Activated CD8-positive, alpha-beta memory T cell treated with anti-CD3 and anti-CD28 coated beads, Interleukin-2, amount 10 ng/mL, durations not matched to agents 7 days and 5 days (primary cell): ENCODE measurements around the gene TPTE2. TPM values are rescaled to one million over a fixed set of nuclear protein-coding genes. Genes with fewer than 3 reads are reported as not detected.
"Not testable (repeated sequence)": the region's sequence is repeated elsewhere in the genome, so short reads cannot be mapped to it uniquely, and the experiment has no call there.

Experiments used
- ATAC-seq: fragments of 150-1000 bp; cut with Tn5 transposase; one replicate; pipeline ENCODE4 v1.10.0; 2021; ENCODE audit warnings: moderate library complexity
- CTCF ChIA-PET: fragments of 350-600 bp; sonication (Branson Sonifier 250); formaldehyde crosslinking; loops from one replicate; lab custom pipeline; 2021; ENCODE audit warnings: antibody characterized with exemption; lab: Charles Lee
- DNase-seq: peaks from one replicate; pipeline ENCODE4 v3.0.0-alpha.2; 2020
- H3K27ac Mint-ChIP-seq: one replicate; pipeline ENCODE4 v1.8.0; 2021; ENCODE audit warnings: mild to moderate bottlenecking, mixed read lengths
- H3K27me3 Mint-ChIP-seq: one replicate; pipeline ENCODE4 v1.8.0; 2021; ENCODE audit warnings: mixed read lengths
- H3K36me3 Mint-ChIP-seq: one replicate; pipeline ENCODE4 v1.8.0; 2021; ENCODE audit warnings: mild to moderate bottlenecking, mixed read lengths
- H3K4me1 Mint-ChIP-seq: one replicate; pipeline ENCODE4 v1.8.0; 2021; ENCODE audit warnings: mixed read lengths
- H3K4me3 Mint-ChIP-seq: one replicate; pipeline ENCODE4 v1.8.0; 2021; ENCODE audit warnings: mild to moderate bottlenecking, moderate library complexity, mixed read lengths
- H3K9me3 Mint-ChIP-seq: one replicate; pipeline ENCODE4 v1.8.0; 2022; ENCODE audit warnings: low read depth, mixed read lengths
- total RNA-seq, 2 experiments: library from RNA; stranded (reverse); gene quantifications; one replicate each; pipeline ENCODE4 v1.2.3, GENCODE V29; 2021

TPTE2 gene
- total RNA-seq, 2 experiments from 2014 or later, result not detected

DNA sequence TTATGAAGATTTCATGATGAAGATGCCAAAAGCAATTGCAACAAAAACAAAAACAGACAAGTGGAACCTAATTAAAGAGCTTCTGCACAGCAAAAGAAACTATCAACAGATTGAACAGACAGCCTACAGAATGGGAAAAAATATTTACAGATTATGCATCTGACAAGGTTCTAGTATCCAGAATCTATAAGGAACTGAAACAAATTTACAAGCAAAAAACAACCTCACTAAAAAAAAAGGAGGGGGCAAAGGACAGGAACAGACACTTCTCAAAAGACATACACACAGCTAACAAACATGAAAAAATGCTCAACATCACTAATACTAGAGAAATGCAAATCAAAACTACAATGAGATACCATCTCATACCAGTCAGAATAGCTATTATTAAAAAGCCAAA is 35.7 kb downstream of the TPTE2 start:
- H3K27ac Mint-ChIP-seq, H3K4me1 Mint-ChIP-seq, CTCF ChIA-PET, H3K4me3 Mint-ChIP-seq, DNase-seq, H3K27me3 Mint-ChIP-seq, H3K36me3 Mint-ChIP-seq, H3K9me3 Mint-ChIP-seq, ATAC-seq: not testable (repeated sequence)

DNA sequence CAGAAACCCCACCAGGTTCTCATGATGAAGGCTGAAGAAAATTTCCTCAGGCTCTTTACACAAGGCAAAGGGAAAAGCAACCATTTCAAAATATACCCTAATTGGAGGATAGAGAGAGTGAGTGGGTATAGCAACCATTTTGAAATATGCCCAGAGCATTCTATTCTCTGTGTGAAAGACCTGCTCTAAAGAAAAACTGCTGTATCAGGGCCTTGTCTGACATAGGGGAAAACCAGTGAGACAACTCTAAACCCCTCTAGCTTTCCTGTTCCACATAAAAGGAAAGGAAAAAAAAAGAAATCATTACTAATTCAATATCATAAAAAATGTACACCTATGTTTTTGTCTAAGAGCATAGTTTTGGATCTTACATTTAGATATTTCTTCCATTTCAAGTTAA is 42.3 kb downstream of the TPTE2 start:
- CTCF ChIA-PET, result no interaction called here
- Mint-ChIP-seq H3K4me1 (peaks cover 5% of the 10 kb centered on the region), H3K27me3 (peaks cover 3% of the 10 kb centered on the region), H3K27ac (no peak overlapping the region), H3K36me3 (no peaks in the 10 kb centered on the region), H3K4me3 (no peak overlapping the region), H3K9me3 (no peaks in the 10 kb centered on the region)
- no peak for DNase-seq
- no peak for ATAC-seq

DNA sequence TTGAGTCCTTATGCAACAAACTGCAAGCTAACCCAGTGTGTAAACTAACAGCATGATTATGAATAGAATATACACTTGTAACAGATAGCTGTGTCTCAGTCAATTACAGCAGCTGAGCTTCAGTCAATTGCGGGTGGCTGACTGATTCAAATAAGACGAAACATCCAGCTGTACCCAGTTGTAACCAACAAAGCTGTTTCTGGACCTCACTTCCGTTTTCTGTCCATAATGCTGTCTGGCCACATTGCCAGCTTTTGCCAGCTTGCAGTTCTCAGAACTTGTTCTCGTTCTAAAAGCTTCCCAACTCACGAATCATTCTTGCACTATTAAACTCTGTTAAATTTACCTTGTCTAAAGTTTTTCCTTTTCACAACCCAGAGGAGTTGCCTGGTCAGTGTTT is 53.7 kb downstream of the TPTE2 start:
- H3K4me1 Mint-ChIP-seq, H3K27ac Mint-ChIP-seq, DNase-seq, H3K27me3 Mint-ChIP-seq, H3K4me3 Mint-ChIP-seq, ATAC-seq, H3K36me3 Mint-ChIP-seq, H3K9me3 Mint-ChIP-seq, CTCF ChIA-PET: not testable (repeated sequence)

DNA sequence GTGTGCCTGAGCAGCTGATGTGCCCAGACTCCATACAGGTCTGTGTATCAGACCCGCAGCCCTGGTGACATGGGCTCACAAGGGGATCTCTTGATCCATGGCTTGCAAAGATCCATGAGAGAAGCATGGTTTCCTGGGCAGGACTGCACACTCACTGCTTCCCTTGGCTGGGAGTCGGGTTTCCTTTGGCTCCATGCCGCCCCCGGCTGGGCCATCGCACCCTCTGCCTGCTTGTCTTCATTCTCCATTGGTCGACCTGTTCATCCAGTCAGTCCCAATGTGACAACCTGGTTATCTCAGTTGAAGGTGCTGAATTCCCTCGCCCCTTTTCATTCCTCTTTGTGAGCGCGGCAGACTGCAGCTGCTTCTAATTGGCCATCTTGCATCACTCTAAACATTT is 101.2 kb downstream of the TPTE2 start:
- ATAC-seq, CTCF ChIA-PET, H3K4me1 Mint-ChIP-seq, H3K4me3 Mint-ChIP-seq, H3K36me3 Mint-ChIP-seq, H3K27ac Mint-ChIP-seq, DNase-seq, H3K27me3 Mint-ChIP-seq: not testable (repeated sequence)
- peaks cover 15% of the 10 kb centered on the region for H3K9me3 Mint-ChIP-seq

DNA sequence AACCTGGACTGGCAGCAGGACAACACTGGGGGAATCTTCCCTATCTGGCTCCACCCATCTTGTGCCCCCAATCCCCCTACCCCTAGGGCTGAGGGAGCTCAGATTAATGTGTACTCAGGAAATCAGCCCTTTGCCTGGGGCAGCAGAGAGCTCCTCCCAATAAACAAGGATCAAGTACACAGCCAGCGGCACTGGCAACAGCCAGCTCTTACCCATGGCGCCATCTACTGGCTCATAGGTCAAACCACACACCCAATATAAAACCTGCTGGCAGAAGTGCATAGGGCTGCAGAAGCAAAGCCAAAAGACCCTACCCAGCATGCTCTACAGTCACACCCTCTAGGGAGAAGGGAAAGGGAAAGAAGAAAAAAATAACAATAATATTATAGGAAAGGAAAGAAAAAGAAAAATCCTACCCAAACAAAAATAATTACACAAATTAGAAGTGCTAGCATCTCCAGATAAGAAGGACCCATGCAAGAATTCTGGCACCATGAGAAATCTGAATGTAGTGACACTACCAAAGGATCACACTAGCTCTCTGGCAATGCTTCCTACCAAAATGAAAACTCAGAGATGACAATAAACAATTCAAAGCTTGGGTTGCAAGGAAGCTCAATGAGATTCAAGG is 122.2 kb downstream of the TPTE2 start:
- H3K4me1 Mint-ChIP-seq, result not testable (repeated sequence)

DNA sequence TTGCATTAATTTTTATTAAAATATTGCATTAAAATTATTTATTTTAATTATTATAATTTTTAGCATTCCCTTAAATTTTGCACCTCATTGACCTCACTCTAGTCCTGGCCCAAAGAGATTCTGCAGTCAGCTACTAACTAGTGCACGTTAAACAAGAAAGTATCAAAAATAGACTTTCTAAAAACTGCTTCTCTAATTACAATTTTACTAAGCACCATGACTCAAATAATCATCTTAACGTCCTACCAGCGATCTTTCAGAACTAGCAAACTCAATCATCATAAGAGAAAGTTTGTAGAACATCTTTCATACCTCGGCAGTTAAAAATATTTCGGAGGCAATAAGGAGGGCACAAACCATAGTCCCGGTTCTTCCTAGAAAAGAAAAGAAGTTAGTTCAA is 123.6 kb downstream of the TPTE2 start:
- ATAC-seq, H3K27me3 Mint-ChIP-seq, H3K9me3 Mint-ChIP-seq, H3K27ac Mint-ChIP-seq, DNase-seq, H3K4me3 Mint-ChIP-seq, CTCF ChIA-PET, H3K36me3 Mint-ChIP-seq, H3K4me1 Mint-ChIP-seq: not testable (repeated sequence)

More for the DNA sequence above, 122.2 kb downstream of the TPTE2 start:
- H3K36me3 Mint-ChIP-seq, CTCF ChIA-PET, H3K4me3 Mint-ChIP-seq, DNase-seq, H3K27me3 Mint-ChIP-seq, H3K9me3 Mint-ChIP-seq, H3K27ac Mint-ChIP-seq, ATAC-seq: not testable (repeated sequence)

DNA sequence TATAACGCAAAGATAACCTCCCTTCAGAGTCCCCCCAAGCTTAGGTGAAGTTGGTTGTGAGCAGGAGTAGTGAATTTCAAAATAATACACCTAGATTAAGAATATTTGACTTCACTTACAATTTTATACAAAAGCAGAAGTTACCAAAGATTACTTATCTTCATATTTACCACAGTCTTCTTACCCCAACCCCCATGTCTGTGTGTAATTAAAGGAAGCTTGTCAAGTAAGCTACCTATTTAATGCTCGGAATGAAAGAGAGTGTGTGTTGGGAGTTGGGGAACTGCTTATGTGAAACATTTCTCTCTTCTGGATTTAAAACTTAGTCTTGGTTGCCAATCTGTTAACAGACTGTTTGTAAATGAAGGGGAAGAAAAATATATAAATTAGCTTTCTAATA is 139.1 kb downstream of the TPTE2 start:
- H3K4me1 Mint-ChIP-seq, CTCF ChIA-PET: not testable (repeated sequence)

DNA sequence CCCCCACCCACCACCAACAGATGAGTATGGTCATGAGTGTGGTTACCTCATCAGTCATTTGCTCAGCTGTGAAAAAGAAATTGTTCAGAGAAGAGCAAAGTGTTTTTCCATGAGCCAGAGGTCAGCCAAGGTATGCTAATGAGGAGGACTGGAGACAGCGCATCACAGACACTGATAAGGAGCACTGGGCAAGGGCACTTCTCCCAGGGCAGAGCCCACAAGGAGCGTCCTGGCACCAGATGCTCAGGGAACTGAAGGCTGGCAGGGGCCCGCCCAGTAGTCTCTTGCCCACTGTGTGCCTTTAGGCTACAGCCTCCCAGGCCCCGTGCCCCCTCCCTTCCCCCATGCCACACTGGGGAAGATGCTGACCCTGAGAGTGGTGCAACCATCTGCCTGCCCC is 148.8 kb downstream of the TPTE2 start:
- H3K4me3 Mint-ChIP-seq, DNase-seq, H3K27ac Mint-ChIP-seq, ATAC-seq, H3K27me3 Mint-ChIP-seq, H3K9me3 Mint-ChIP-seq, H3K4me1 Mint-ChIP-seq, H3K36me3 Mint-ChIP-seq, CTCF ChIA-PET: not testable (repeated sequence)

More for the DNA sequence above, 139.1 kb downstream of the TPTE2 start:
- not testable (repeated sequence) for DNase-seq, ATAC-seq, H3K36me3 Mint-ChIP-seq, H3K9me3 Mint-ChIP-seq, H3K27ac Mint-ChIP-seq, H3K4me3 Mint-ChIP-seq, H3K27me3 Mint-ChIP-seq

DNA sequence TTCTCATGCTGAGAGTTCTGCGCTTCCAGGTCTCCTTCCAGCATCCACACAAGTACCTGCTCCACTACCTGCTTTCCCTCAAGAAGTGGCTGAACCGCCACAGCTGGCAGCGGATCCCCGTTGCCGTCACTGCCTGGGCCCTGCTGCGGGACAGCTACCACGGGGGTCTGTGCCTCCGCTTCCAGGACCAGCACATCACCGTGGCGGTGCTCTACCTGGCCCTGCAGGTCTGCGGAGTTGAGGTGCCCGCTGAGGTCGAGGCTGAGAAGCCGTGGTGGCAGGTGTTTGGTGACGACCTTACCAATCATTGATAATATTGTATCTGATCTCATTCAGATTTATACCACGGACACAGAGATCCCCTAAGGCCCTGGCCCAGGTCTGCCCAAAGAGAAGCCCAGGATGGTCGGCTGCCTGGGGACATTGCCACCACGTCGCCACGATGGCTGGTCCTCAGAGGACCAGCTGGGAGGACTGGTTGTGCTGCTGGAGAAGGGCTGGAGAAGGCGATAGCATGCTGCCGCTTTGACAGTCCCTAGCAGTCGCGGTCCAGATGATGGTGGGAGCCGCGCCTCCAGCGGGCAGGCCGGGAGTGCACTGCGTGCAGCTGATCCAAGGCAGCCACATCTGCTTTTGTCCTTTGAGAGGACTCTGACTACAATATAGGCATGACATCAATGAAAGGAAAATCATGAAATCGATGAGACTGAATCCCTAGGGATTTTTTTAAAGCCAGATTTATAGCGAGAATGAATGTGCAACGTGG is 178.4 kb downstream of the TPTE2 start:
- H3K4me3 Mint-ChIP-seq, H3K36me3 Mint-ChIP-seq: not testable (repeated sequence)

DNA sequence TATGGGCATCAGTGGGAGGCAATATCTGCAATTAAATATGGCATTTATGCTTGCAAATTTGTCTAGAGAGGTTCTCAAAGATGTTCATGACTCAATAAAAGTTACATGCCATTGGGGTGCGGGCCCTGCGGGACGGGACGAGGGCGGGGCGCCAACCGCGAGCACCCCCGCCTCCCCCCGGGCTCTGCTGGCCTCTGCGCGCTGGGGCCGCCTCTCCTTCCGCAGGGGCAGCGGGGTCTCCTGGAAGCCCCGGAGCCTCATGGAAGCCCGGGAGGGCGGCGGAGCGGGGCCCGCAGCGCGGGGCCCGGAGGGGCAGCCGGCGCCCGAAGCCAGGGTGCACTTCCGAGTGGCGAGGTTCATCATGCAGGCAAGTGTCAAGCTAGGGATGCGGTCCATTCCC is 179.2 kb downstream of the TPTE2 start:
- no peak overlapping the region for H3K4me3 Mint-ChIP-seq
- ATAC-seq (no peak), DNase-seq (no peak)
- H3K27me3 Mint-ChIP-seq, result no peaks in the 10 kb centered on the region
- no peaks in the 10 kb centered on the region for H3K36me3 Mint-ChIP-seq
- H3K9me3 Mint-ChIP-seq, result no peaks in the 10 kb centered on the region
- CTCF ChIA-PET, result no interaction called here
- H3K4me1 Mint-ChIP-seq, result no peaks in the 10 kb centered on the region
- H3K27ac Mint-ChIP-seq, result no peak overlapping the region

More for the DNA sequence above, 178.4 kb downstream of the TPTE2 start:
- H3K27me3 Mint-ChIP-seq, CTCF ChIA-PET, H3K4me1 Mint-ChIP-seq, H3K9me3 Mint-ChIP-seq, H3K27ac Mint-ChIP-seq, DNase-seq, ATAC-seq: not testable (repeated sequence)

Other genes with a start within 250 kb of the TPTE2 start
- gene MPHOSPH8, start 72.1 kb upstream of the TPTE2 start, total RNA-seq, result 10 to 100 TPM; 39.4 to 41.5 TPM
- 100 to 1,000 TPM in 1 of 2 experiments, 10 to 100 TPM in 1; 81.6 to 101 TPM for gene PSPC1, start 221.4 kb upstream of the TPTE2 start, total RNA-seq